ENCODE measurements around the gene SYDE2. TPM values are rescaled to one million over a fixed set of nuclear protein-coding genes. Genes with fewer than 3 reads are reported as not detected.
A peak's percentile ranks its signal among the peaks of the same experiment; 100 is the strongest.

SYDE2 gene
- total RNA-seq, 6 donors from 2014 or later: 14.3 to 38.5 (median 23.2) TPM

- no peaks in the 10 kb centered on the region for H3K36me3 ChIP-seq
- H3K9me3 ChIP-seq: peaks cover 0 to 5% (median 0%) of the 10 kb centered on the region in 4 donors
- ATAC-seq (ENCODE audit: low FRiP score in 2 of 2): peak; percentile 90 to 94
- 0% methylated on average over 28 to 29 of the region's 81 CpGs for WGBS, 2 donors
- TF ChIP-seq EP300 (IDR thresholded peaks at IDR 0.05) (no peak), CTCF (IDR thresholded peaks at IDR 0.05) (peak in 2 of 6 experiments; percentile 7 to 26), POLR2AphosphoS5 (IDR thresholded peaks at IDR 0.05) (peak in 1 of 2 donors; percentile 73), POLR2A (IDR thresholded peaks at IDR 0.05) (peak in 2 of 4 donors; percentile 43 to 68)
- DNase-seq: peak; percentile 69 to 95
- H3K4me3 ChIP-seq: peak overlapping the region; percentile 64 to 84 (median 73)
- peaks cover 0 to 17% (median 2%) of the 10 kb centered on the region in 4 donors for H3K27me3 ChIP-seq
- H3K27ac ChIP-seq: peak overlapping the region; percentile 92 to 99 (median 98)
- peaks cover 0 to 12% (median 8%) of the 10 kb centered on the region in 4 donors for H3K4me1 ChIP-seq
Measured at GRCh38 chr1:85201340-85202091, 700 bp upstream of the SYDE2 start.

- ATAC-seq (ENCODE audit: low FRiP score in 2 of 2) (no peak), DNase-seq (peak in 1 of 2 donors; percentile 21)
- WGBS, 2 donors: 10 to 17% methylated on average over 25 of the region's 26 CpGs
Measured at GRCh38 chr1:85199667-85200462, 951 bp downstream of the SYDE2 start.

GRCh38 chr1:85198864-85199263 is 2.0 kb downstream of the SYDE2 start:
- peaks cover 0 to 5% (median 0%) of the 10 kb centered on the region in 4 donors for H3K9me3 ChIP-seq
- H3K36me3 ChIP-seq: no peaks in the 10 kb centered on the region
- ATAC-seq (ENCODE audit: low FRiP score in 2 of 2): no peak
- H3K4me1 ChIP-seq: peaks cover 0 to 12% (median 10%) of the 10 kb centered on the region in 4 donors
- DNase-seq: no peak
- H3K27ac ChIP-seq: peak overlapping the region in 1 of 4 donors; percentile 14
- H3K27me3 ChIP-seq: peaks cover 0 to 17% (median 2%) of the 10 kb centered on the region in 4 donors
- TF ChIP-seq EP300 (IDR thresholded peaks at IDR 0.05) (no peak), POLR2A (IDR thresholded peaks at IDR 0.05) (no peak), POLR2AphosphoS5 (IDR thresholded peaks at IDR 0.05) (no peak), CTCF (IDR thresholded peaks at IDR 0.05) (no peak)
- peak overlapping the region in 3 of 4 donors; percentile 64 to 84 (median 68) for H3K4me3 ChIP-seq
- 46 to 48% methylated on average over 2 of the region's 2 CpGs for WGBS, 2 donors

More at GRCh38 chr1:85199667-85200462, 951 bp downstream of the SYDE2 start:
- Histone ChIP-seq H3K27me3 (peaks cover 0 to 17% (median 2%) of the 10 kb centered on the region in 4 donors), H3K36me3 (no peaks in the 10 kb centered on the region), H3K27ac (peak overlapping the region; percentile 92 to 99 (median 98)), H3K4me1 (peaks cover 0 to 12% (median 10%) of the 10 kb centered on the region in 4 donors), H3K4me3 (peak overlapping the region; percentile 64 to 84 (median 73)), H3K9me3 (peaks cover 0 to 5% (median 0%) of the 10 kb centered on the region in 4 donors)
- TF ChIP-seq EP300 (IDR thresholded peaks at IDR 0.05): no peak
- TF ChIP-seq POLR2A (IDR thresholded peaks at IDR 0.05): no peak
- no peak for TF ChIP-seq CTCF (IDR thresholded peaks at IDR 0.05)
- no peak for TF ChIP-seq POLR2AphosphoS5 (IDR thresholded peaks at IDR 0.05)

GRCh38 chr1:85196358-85196757 is 4.5 kb downstream of the SYDE2 start:
- Histone ChIP-seq H3K4me1 (peaks cover 0 to 8% (median 2%) of the 10 kb centered on the region in 4 donors), H3K4me3 (peak overlapping the region in 1 of 4 donors; percentile 18), H3K27me3 (peaks cover 0 to 8% (median 2%) of the 10 kb centered on the region in 4 donors), H3K9me3 (peaks cover 0 to 1% (median 0%) of the 10 kb centered on the region in 4 donors), H3K27ac (peak overlapping the region in 1 of 4 donors; percentile 0), H3K36me3 (no peaks in the 10 kb centered on the region)
- TF ChIP-seq POLR2A (IDR thresholded peaks at IDR 0.05) (no peak), CTCF (IDR thresholded peaks at IDR 0.05) (no peak), EP300 (IDR thresholded peaks at IDR 0.05) (no peak), POLR2AphosphoS5 (IDR thresholded peaks at IDR 0.05) (no peak)
- ATAC-seq (ENCODE audit: low FRiP score in 2 of 2): no peak
- DNase-seq: no peak

Measured in upper lobe of left lung (tissue), 6 donors.